HCT116 (cell line): ENCODE results near the gene SEPHS1. TPM values are rescaled to one million over a fixed set of nuclear protein-coding genes. Genes with fewer than 3 reads are reported as not detected.

Experiments used
- ATAC-seq: fragments of 200-7000 bp; cut with Tn5 transposase; 2 replicates; pipeline ENCODE4 v1.9.1; 2020; ENCODE audit warnings: mild to moderate bottlenecking, moderate library complexity
- BruUV-seq: library from RNA; stranded (reverse); fragments of 400-500 nt; replicated peaks from 2 replicates; lab custom pipeline; 2021; lab: Mats Ljungman, UMichigan
- CTCF ChIA-PET: fragments of 300-600 bp; sonication (Branson Sonifier 250); formaldehyde crosslinking; loops from one replicate; lab custom pipeline; 2021; ENCODE audit warnings: antibody characterized with exemption; lab: Charles Lee
- POLR2A ChIA-PET: fragments of 300-600, 350-600 bp; sonication (Branson Sonifier 250); formaldehyde crosslinking; loops from one replicate; lab custom pipeline; 2021; ENCODE audit warnings: antibody characterized with exemption; lab: Charles Lee
- RAD21 ChIA-PET, 2 experiments: fragments of 300-600 bp; sonication (Branson Sonifier 250); formaldehyde crosslinking; loops; one replicate each; lab custom pipeline; 2023; ENCODE audit warnings: low total read pairs in 2 of 2; ENCODE audit not compliant: uncharacterized antibody in 2 of 2, unreplicated experiment in 2 of 2, low non-redundant PET in 1 of 2; lab: Charles Lee
- DNase-seq: peaks from one replicate; pipeline ENCODE4 v3.0.0-alpha.2; 2010; ENCODE audit warnings: low read depth, low spot score
- H2AFZ ChIP-seq: fragments of 200-600 bp; shearing (Covaris generic), sonication (generic); 2 replicates; pipeline ENCODE4 v1.6.1; 2017; ENCODE audit warnings: low read depth, mixed run types, mixed read lengths, antibody characterized with exemption, low read length; ENCODE audit not compliant: poor library complexity, severe bottlenecking
- H3K27ac ChIP-seq: 2 replicates; pipeline ENCODE4 v1.5.1; 2012; ENCODE audit warnings: low read depth, low read length
- H3K27me3 ChIP-seq: fragments of 200-600 bp; sonication (generic); 2 replicates; pipeline ENCODE4 v1.6.1; 2016; ENCODE audit warnings: mixed run types, low read length, mixed read lengths; ENCODE audit not compliant: insufficient read depth
- H3K36me3 ChIP-seq, 2 experiments: fragments of 200-500 bp in 1 of 2; fragments of 200-600 bp in 1 of 2; sonication (Bioruptor generic) in 1 of 2; sonication (generic) in 1 of 2; 2 replicates each; pipeline versions ENCODE4 v1.5.1 to v1.6.1; 2014 to 2016; ENCODE audit warnings: low read length in 2 of 2, inconsistent platforms in 1 of 2, mixed read lengths in 1 of 2, mixed run types in 1 of 2; ENCODE audit not compliant: insufficient read depth in 2 of 2, control insufficient read depth in 1 of 2
- H3K4me1 ChIP-seq, 2 experiments: fragments of 200-600 bp in 1 of 2; sonication (generic) in 1 of 2; 2 replicates each; pipeline versions ENCODE4 v1.5.1 to v1.6.1; 2012 to 2017; ENCODE audit warnings: low read length in 2 of 2, inconsistent platforms in 1 of 2, mild to moderate bottlenecking in 1 of 2, mixed read lengths in 1 of 2, mixed run types in 1 of 2, moderate library complexity in 1 of 2; ENCODE audit not compliant: insufficient read depth in 2 of 2, control insufficient read depth in 1 of 2
- H3K4me2 ChIP-seq: fragments of 200-600 bp; sonication (generic); 2 replicates; pipeline ENCODE4 v1.6.1; 2017; ENCODE audit warnings: mixed run types, low read length, mixed read lengths
- H3K4me3 ChIP-seq, 2 experiments: fragments of 200-600 bp in 1 of 2; sonication (generic) in 1 of 2; replicated peaks in 1 of 2; 2 replicates each; pipeline ENCODE4 v1.5.1; 2011 to 2016; ENCODE audit warnings: low read length in 2 of 2, control low read depth in 1 of 2, low read depth in 1 of 2, mild to moderate bottlenecking in 1 of 2, mixed read lengths in 1 of 2, mixed run types in 1 of 2
- H3K79me2 ChIP-seq: fragments of 200-600 bp; sonication (generic); 2 replicates; pipeline ENCODE4 v1.6.1; 2017; ENCODE audit warnings: mild to moderate bottlenecking, mixed run types, low read length, moderate library complexity, mixed read lengths; ENCODE audit not compliant: insufficient read depth
- H3K9ac ChIP-seq: fragments of 200-600 bp; sonication (generic); 2 replicates; pipeline ENCODE4 v1.6.1; 2016; ENCODE audit warnings: low read length, mixed read lengths
- H3K9me2 ChIP-seq: fragments of 200-600 bp; sonication (generic), shearing (Covaris generic); 2 replicates; pipeline ENCODE4 v1.6.1; 2017; ENCODE audit warnings: mixed run types, mild to moderate bottlenecking, moderate library complexity; ENCODE audit not compliant: insufficient read depth
- H3K9me3 ChIP-seq, 2 experiments: fragments of 200-500 bp in 1 of 2; fragments of 200-600 bp in 1 of 2; sonication (Bioruptor generic) in 1 of 2; sonication (generic) in 1 of 2; 2 replicates each; pipeline ENCODE4 v1.6.1; 2014 to 2017; ENCODE audit warnings: low read length in 2 of 2, mixed read lengths in 2 of 2, inconsistent platforms in 1 of 2, low read depth in 1 of 2, mild to moderate bottlenecking in 1 of 2, mixed run types in 1 of 2, moderate library complexity in 1 of 2; ENCODE audit not compliant: control insufficient read depth in 1 of 2, insufficient read depth in 1 of 2
- H4K20me1 ChIP-seq: fragments of 200-600 bp; sonication (generic), shearing (Covaris generic); 2 replicates; pipeline ENCODE4 v1.6.1; 2017; ENCODE audit warnings: mixed run types, mild to moderate bottlenecking, moderate library complexity; ENCODE audit not compliant: insufficient read depth
- CBX3 ChIP-seq: IDR thresholded peaks from 2 replicates; pipeline ENCODE4 v1.6.1; 2012; ENCODE audit warnings: low read depth
- CEBPB ChIP-seq: IDR thresholded peaks from 2 replicates; pipeline ENCODE4 v1.6.1; 2012; ENCODE audit warnings: low read depth
- CTCF ChIP-seq, 3 experiments: fragments of 200-600 bp in 1 of 3; sonication (generic) in 1 of 3; IDR thresholded peaks in 2 of 3; conservative IDR thresholded peaks in 1 of 3; 2 replicates each; pipeline ENCODE4 v1.5.1; 2012 to 2017; ENCODE audit warnings: low read depth in 2 of 3, low read length in 2 of 3, antibody characterized with exemption in 1 of 3, borderline replicate concordance in 1 of 3, control low read depth in 1 of 3, mild to moderate bottlenecking in 1 of 3, mixed read lengths in 1 of 3, mixed run types in 1 of 3, moderate library complexity in 1 of 3; ENCODE audit not compliant: insufficient read depth in 1 of 3
- ELF1 ChIP-seq: IDR thresholded peaks from 2 replicates; pipeline ENCODE4 v1.6.1; 2012; ENCODE audit warnings: low read depth, borderline replicate concordance
- FOSL1 ChIP-seq: IDR thresholded peaks from 2 replicates; pipeline ENCODE4 v1.6.1; 2012; ENCODE audit warnings: low read depth
- JUND ChIP-seq: IDR thresholded peaks from 2 replicates; pipeline ENCODE4 v1.6.1; 2012
- POLR2A ChIP-seq: IDR thresholded peaks from 2 replicates; pipeline ENCODE4 v1.7.0; 2011; ENCODE audit warnings: borderline replicate concordance; ENCODE audit not compliant: insufficient read depth, insufficient read length; ENCODE audit errors: extremely low read depth
- POLR2AphosphoS5 ChIP-seq: IDR thresholded peaks from 2 replicates; pipeline ENCODE4 v1.6.1; 2011; ENCODE audit warnings: mild to moderate bottlenecking, low read depth, low read length, moderate library complexity
- RAD21 ChIP-seq: IDR thresholded peaks from 2 replicates; pipeline ENCODE4 v1.6.1; 2012; ENCODE audit warnings: low read depth, mild to moderate bottlenecking
- SIN3A ChIP-seq: IDR thresholded peaks from 2 replicates; pipeline ENCODE4 v1.6.1; 2012; ENCODE audit warnings: low read depth
- SP1 ChIP-seq: IDR thresholded peaks from 2 replicates; pipeline ENCODE4 v1.6.1; 2012; ENCODE audit warnings: low read depth
- SRF ChIP-seq: IDR thresholded peaks from 2 replicates; pipeline ENCODE4 v1.6.1; 2012; ENCODE audit warnings: low read depth
- TCF7L2 ChIP-seq: IDR thresholded peaks from 2 replicates; pipeline ENCODE4 v1.7.0; 2011; ENCODE audit warnings: borderline replicate concordance, inconsistent platforms; ENCODE audit not compliant: insufficient read depth, insufficient read length; ENCODE audit errors: extremely low read depth
- ZBTB33 ChIP-seq: IDR thresholded peaks from 2 replicates; pipeline ENCODE4 v1.6.1; 2011; ENCODE audit warnings: mild to moderate bottlenecking, low read length, moderate library complexity; ENCODE audit not compliant: insufficient replicate concordance; ENCODE audit errors: extremely low read depth
- ZFX ChIP-seq: fragments of 450-650 bp; IDR thresholded peaks from 2 replicates; pipeline ENCODE4 v1.6.1; 2017
- ZNF274 ChIP-seq: fragments of 200-500 bp; sonication (Bioruptor generic); IDR thresholded peaks from 2 replicates; pipeline ENCODE4 v1.6.1; 2014; ENCODE audit warnings: mild to moderate bottlenecking, low read depth, low read length, inconsistent platforms
- intact Hi-C: fragments of 100-400 bp; cut with micrococcal nuclease; formaldehyde crosslinking; loops from 2 replicates; pipeline ENCODE4 v1.10.0; 2022
- total RNA-seq: library from RNA; stranded (reverse); gene quantifications from one replicate; pipeline ENCODE4 v1.2.1, GENCODE V29; 2021; ENCODE audit not compliant: unreplicated experiment

SEPHS1 gene
- total RNA-seq, 1 experiment from 2014 or later: 51.7 TPM

GRCh38 chr10:13291821-13292773 lies 56.0 kb downstream of the SEPHS1 start:
- intact Hi-C loops: no loop called here
- BruUV-seq: no TSS peak
- ChIA-PET CTCF (interaction anchor here (1.3 kb wide), 1 partner anchor 11 kb away, joined by 5 read pairs; no protein-coding TSS in a partner anchor), POLR2A (interaction anchor here (1.4 kb wide), 1 partner anchor 10 kb away, joined by 3 read pairs; no protein-coding TSS in a partner anchor), RAD21 (no interaction called here)
- no peaks in the 10 kb centered on the region for H3K9me3 ChIP-seq
- ATAC-seq (no peak), DNase-seq (no peak)
- H3K79me2 ChIP-seq: no peaks in the 10 kb centered on the region
- no peak overlapping the region for H2AFZ ChIP-seq
- H3K9ac ChIP-seq: no peak overlapping the region
- no peak overlapping the region for H3K27ac ChIP-seq
- no peaks in the 10 kb centered on the region for H3K36me3 ChIP-seq
- H3K9me2 ChIP-seq: no peaks in the 10 kb centered on the region
- no peaks in the 10 kb centered on the region for H3K27me3 ChIP-seq
- H3K4me1 ChIP-seq: no peaks in the 10 kb centered on the region
- no peaks in the 10 kb centered on the region for H4K20me1 ChIP-seq
- no peak overlapping the region for H3K4me3 ChIP-seq
- no peak overlapping the region for H3K4me2 ChIP-seq
- TF ChIP-seq JUND (no peak), CEBPB (no peak), POLR2AphosphoS5 (no peak), FOSL1 (no peak), CBX3 (no peak), SP1 (no peak), RAD21 (no peak), ZFX (no peak), ELF1 (no peak), ZNF274 (no peak), CTCF (IDR thresholded peaks at IDR 0.05 in 2 of 3, conservative IDR thresholded peaks at IDR 0.05 in 1 of 3; ENCODE audit: borderline replicate concordance in 1 of 3, insufficient read depth in 1 of 3, low read depth in 2 of 3, low read length in 2 of 3) (no peak), POLR2A (no peak), SRF (no peak), TCF7L2 (no peak), ZBTB33 (no peak), SIN3A (no peak)
